HepG2 (cell line): ENCODE measurements around the gene ZNF888. TPM values are rescaled to one million over a fixed set of nuclear protein-coding genes. Genes with fewer than 3 reads are reported as not detected.
A peak's percentile ranks its signal among the peaks of the same experiment; 100 is the strongest.

Source experiments
- CENPX ChIP-seq: sonication (generic); formaldehyde crosslinking; IDR thresholded peaks from 2 replicates; pipeline ENCODE4 v1.9.0; 2021; ENCODE audit warnings: mild to moderate bottlenecking, missing genetic modification reagents, moderate library complexity
- KAT8 ChIP-seq: IDR thresholded peaks from 2 replicates; pipeline ENCODE4 v1.6.1; 2016; ENCODE audit warnings: missing genetic modification reagents, missing compliant biosample characterization
- MIER2 ChIP-seq: IDR thresholded peaks from 2 replicates; pipeline ENCODE4 v1.6.1; 2016; ENCODE audit warnings: missing biosample characterization, missing genetic modification reagents
- RBFOX2 ChIP-seq: fragments of 200-400 bp; formaldehyde crosslinking; IDR thresholded peaks from 2 replicates; pipeline ENCODE4 v1.6.1; 2017; ENCODE audit warnings: low read depth, mild to moderate bottlenecking, low read length
- TBX3 ChIP-seq: fragments of 450-650 bp; IDR thresholded peaks from 2 replicates; pipeline ENCODE4 v1.6.1; 2017; ENCODE audit warnings: antibody characterized with exemption, mild to moderate bottlenecking, inconsistent platforms, borderline replicate concordance
- ZBTB10 ChIP-seq: sonication (generic); formaldehyde crosslinking; IDR thresholded peaks from 2 replicates; pipeline ENCODE4 v1.4.0; 2020; ENCODE audit warnings: missing genetic modification reagents, borderline replicate concordance
- ZNF546 ChIP-seq: sonication (generic); formaldehyde crosslinking; conservative IDR thresholded peaks from 2 replicates; pipeline ENCODE4 v1.8.1; 2023; ENCODE audit warnings: mild to moderate bottlenecking, missing genetic modification reagents
- ZNF549 ChIP-seq: sonication (generic); formaldehyde crosslinking; IDR thresholded peaks from 2 replicates; pipeline ENCODE4 v1.5.0; 2020; ENCODE audit warnings: missing genetic modification reagents
- ZNF558 ChIP-seq: sonication (generic); formaldehyde crosslinking; IDR thresholded peaks from 2 replicates; pipeline ENCODE4 v1.9.0; 2022; ENCODE audit warnings: mild to moderate bottlenecking, missing genetic modification reagents, borderline replicate concordance
- polyA plus RNA-seq, 8 experiments: library from polyadenylated mRNA; depleted of rRNA in 3 of 8; stranded (reverse) in 7 of 8; unstranded in 1 of 8; fragments of >200 nt; fragmentation: Illumina TruSeq in 4 of 8; extraction: Trizol in 4 of 8; gene quantifications; 2 replicates each; pipeline versions ENCODE4 v1.2.1 to v1.2.3, GENCODE V29; 2011 to 2016; ENCODE audit warnings: low read depth in 4 of 8, missing spikeins in 1 of 8, mixed read lengths in 1 of 8; ENCODE audit not compliant: insufficient read depth in 1 of 8
- total RNA-seq, 5 experiments: library from RNA; depleted of rRNA; stranded (reverse); fragments of >200 nt; fragmentation: Illumina TruSeq; extraction: Trizol; gene quantifications; 2 replicates each; pipeline ENCODE4 v1.2.3, GENCODE V29; 2016; ENCODE audit warnings: low read depth in 1 of 5
- TF ChIP-seq, protein P1 (sequence below): sonication (generic); formaldehyde crosslinking; IDR thresholded peaks from 2 replicates; pipeline ENCODE4 v1.8.1; 2023; ENCODE audit warnings: missing genetic modification reagents, inconsistent platforms, borderline replicate concordance
- TF ChIP-seq, protein P2 (sequence below): IDR thresholded peaks from 2 replicates; pipeline ENCODE4 v1.6.1; 2016; ENCODE audit warnings: low read depth

ZNF888 gene
- total and polyA plus RNA-seq, 2 of the 13 experiments (the other 11 are each of a cell fraction or from before 2014, with no cell fraction given), result 1.7 to 7.6 TPM

GRCh38 chr19:52963247-52963618 lies 40.0 kb upstream of the ZNF888 start (continued):
- no peak for TF ChIP-seq ZBTB10 (CRISPR knock-in tag)
- no peak; the same call in 1 of the 2 replicates for TF ChIP-seq KAT8 (CRISPR knock-in tag)
- TF ChIP-seq ZNF546 (CRISPR knock-in tag), result no peak
- 0 out of 2 replicates have a peak, but pooled peaks have one; percentile 20 for TF ChIP-seq ZNF549 (CRISPR knock-in tag)
- TF ChIP-seq, protein P1, sequence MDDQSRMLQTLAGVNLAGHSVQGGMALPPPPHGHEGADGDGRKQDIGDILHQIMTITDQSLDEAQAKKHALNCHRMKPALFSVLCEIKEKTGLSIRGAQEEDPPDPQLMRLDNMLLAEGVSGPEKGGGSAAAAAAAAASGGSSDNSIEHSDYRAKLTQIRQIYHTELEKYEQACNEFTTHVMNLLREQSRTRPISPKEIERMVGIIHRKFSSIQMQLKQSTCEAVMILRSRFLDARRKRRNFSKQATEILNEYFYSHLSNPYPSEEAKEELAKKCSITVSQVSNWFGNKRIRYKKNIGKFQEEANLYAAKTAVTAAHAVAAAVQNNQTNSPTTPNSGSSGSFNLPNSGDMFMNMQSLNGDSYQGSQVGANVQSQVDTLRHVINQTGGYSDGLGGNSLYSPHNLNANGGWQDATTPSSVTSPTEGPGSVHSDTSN (CRISPR knock-in tag), result no peak
- TF ChIP-seq ZNF558 (CRISPR knock-in tag), result peak; percentile 32; the same call in 1 of the 2 replicates
- TF ChIP-seq CENPX, result no peak
- TF ChIP-seq MIER2, result no peak
- TF ChIP-seq RBFOX2, result no peak
- TF ChIP-seq, protein P2, sequence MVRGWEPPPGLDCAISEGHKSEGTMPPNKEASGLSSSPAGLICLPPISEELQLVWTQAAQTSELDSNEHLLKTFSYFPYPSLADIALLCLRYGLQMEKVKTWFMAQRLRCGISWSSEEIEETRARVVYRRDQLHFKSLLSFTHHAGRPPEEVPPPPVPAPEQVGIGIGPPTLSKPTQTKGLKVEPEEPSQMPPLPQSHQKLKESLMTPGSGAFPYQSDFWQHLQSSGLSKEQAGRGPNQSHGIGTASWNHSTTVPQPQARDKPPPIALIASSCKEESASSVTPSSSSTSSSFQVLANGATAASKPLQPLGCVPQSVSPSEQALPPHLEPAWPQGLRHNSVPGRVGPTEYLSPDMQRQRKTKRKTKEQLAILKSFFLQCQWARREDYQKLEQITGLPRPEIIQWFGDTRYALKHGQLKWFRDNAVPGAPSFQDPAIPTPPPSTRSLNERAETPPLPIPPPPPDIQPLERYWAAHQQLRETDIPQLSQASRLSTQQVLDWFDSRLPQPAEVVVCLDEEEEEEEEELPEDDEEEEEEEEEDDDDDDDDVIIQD, result no peak
- no peak for TF ChIP-seq TBX3
